Astrocyte (in vitro differentiated cells and primary cell): Measurements from ENCODE around the gene ANKRD36B. TPM values are rescaled to one million over a fixed set of nuclear protein-coding genes. Genes with fewer than 3 reads are reported as not detected.
"Not testable (repeated sequence)": the region's sequence is repeated elsewhere in the genome, so short reads cannot be mapped to it uniquely, and the experiment has no call there.

Experiments used
- DNase-seq: peaks from one replicate; pipeline ENCODE4 v3.0.0-alpha.2; 2010; ENCODE audit warnings: low read depth
- FAIRE-seq: peaks from 2 replicates; lab custom pipeline; 2011; peaks lifted over from hg19 to GRCh38; lab: Jason Lieb, UNC
- H2AFZ ChIP-seq: 2 replicates; pipeline ENCODE4 v1.6.0; 2012; ENCODE audit warnings: low read depth, low read length, inconsistent platforms
- H3K27ac ChIP-seq: 2 replicates; pipeline ENCODE4 v1.5.1; 2011; ENCODE audit warnings: low read depth, low read length, inconsistent platforms
- H3K27me3 ChIP-seq: 2 replicates; pipeline ENCODE4 v1.6.0; 2011; ENCODE audit warnings: low read length, inconsistent platforms; ENCODE audit not compliant: insufficient read depth
- H3K36me3 ChIP-seq: 2 replicates; pipeline ENCODE4 v1.5.1; 2011; ENCODE audit warnings: low read length, inconsistent platforms; ENCODE audit not compliant: insufficient read depth
- H3K4me1 ChIP-seq: 2 replicates; pipeline ENCODE4 v1.5.1; 2011; ENCODE audit warnings: low read length, inconsistent platforms; ENCODE audit not compliant: insufficient read depth
- H3K4me2 ChIP-seq: 2 replicates; pipeline ENCODE4 v1.6.0; 2012; ENCODE audit warnings: low read length, inconsistent platforms
- H3K4me3 ChIP-seq: 2 replicates; pipeline ENCODE4 v1.5.1; 2011; ENCODE audit warnings: low read depth, mild to moderate bottlenecking, low read length, inconsistent platforms; ENCODE audit not compliant: insufficient read depth
- H3K79me2 ChIP-seq: 2 replicates; pipeline ENCODE4 v1.6.0; 2012; ENCODE audit warnings: mild to moderate bottlenecking, low read length, inconsistent platforms; ENCODE audit not compliant: insufficient read depth
- H3K9ac ChIP-seq: 2 replicates; pipeline ENCODE4 v1.6.0; 2012; ENCODE audit warnings: mild to moderate bottlenecking, low read length, inconsistent platforms
- H3K9me3 ChIP-seq: 2 replicates; pipeline ENCODE4 v1.5.1; 2012; ENCODE audit warnings: low read depth, mild to moderate bottlenecking, low read length, inconsistent platforms; ENCODE audit not compliant: insufficient read depth
- H4K20me1 ChIP-seq: 2 replicates; pipeline ENCODE4 v1.6.0; 2012; ENCODE audit warnings: low read length, inconsistent platforms; ENCODE audit not compliant: insufficient read depth
- H3K27ac Mint-ChIP-seq: one replicate; pipeline ENCODE4 v1.8.0; 2021; ENCODE audit warnings: mild to moderate bottlenecking, mixed read lengths; ENCODE audit not compliant: unreplicated experiment
- H3K27me3 Mint-ChIP-seq: one replicate; pipeline ENCODE4 v1.8.0; 2021; ENCODE audit warnings: low read depth, mixed read lengths; ENCODE audit not compliant: unreplicated experiment
- H3K36me3 Mint-ChIP-seq: one replicate; pipeline ENCODE4 v1.8.0; 2021; ENCODE audit warnings: low read depth, mixed read lengths; ENCODE audit not compliant: unreplicated experiment
- H3K4me1 Mint-ChIP-seq: one replicate; pipeline ENCODE4 v1.8.0; 2021; ENCODE audit warnings: low read depth, mixed read lengths; ENCODE audit not compliant: unreplicated experiment
- H3K4me3 Mint-ChIP-seq: one replicate; pipeline ENCODE4 v1.8.0; 2021; ENCODE audit warnings: mild to moderate bottlenecking, moderate library complexity, mixed read lengths; ENCODE audit not compliant: unreplicated experiment
- H3K9me3 Mint-ChIP-seq: one replicate; pipeline ENCODE4 v1.8.0; 2021; ENCODE audit warnings: mild to moderate bottlenecking, mixed read lengths; ENCODE audit not compliant: unreplicated experiment
- total RNA-seq: library from RNA; stranded (reverse); gene quantifications from 2 replicates; pipeline ENCODE4 v1.2.1, GENCODE V29; 2021

ANKRD36B gene
- total RNA-seq, 1 donor from 2014 or later, result 20.0 TPM

- FAIRE-seq, H3K4me1 Mint-ChIP-seq, H3K9me3 ChIP-seq, H3K9me3 Mint-ChIP-seq, H3K36me3 Mint-ChIP-seq, H3K36me3 ChIP-seq, H3K4me1 ChIP-seq, H2AFZ ChIP-seq, H3K27ac ChIP-seq, DNase-seq, H3K27ac Mint-ChIP-seq, H3K79me2 ChIP-seq, H4K20me1 ChIP-seq, H3K27me3 ChIP-seq, H3K4me3 Mint-ChIP-seq, H3K27me3 Mint-ChIP-seq, H3K4me3 ChIP-seq, H3K4me2 ChIP-seq, H3K9ac ChIP-seq: not testable (repeated sequence)
These were observed 16.1 kb upstream of the ANKRD36B start for GRCh38 chr2:97605524-97606339.

DNA sequence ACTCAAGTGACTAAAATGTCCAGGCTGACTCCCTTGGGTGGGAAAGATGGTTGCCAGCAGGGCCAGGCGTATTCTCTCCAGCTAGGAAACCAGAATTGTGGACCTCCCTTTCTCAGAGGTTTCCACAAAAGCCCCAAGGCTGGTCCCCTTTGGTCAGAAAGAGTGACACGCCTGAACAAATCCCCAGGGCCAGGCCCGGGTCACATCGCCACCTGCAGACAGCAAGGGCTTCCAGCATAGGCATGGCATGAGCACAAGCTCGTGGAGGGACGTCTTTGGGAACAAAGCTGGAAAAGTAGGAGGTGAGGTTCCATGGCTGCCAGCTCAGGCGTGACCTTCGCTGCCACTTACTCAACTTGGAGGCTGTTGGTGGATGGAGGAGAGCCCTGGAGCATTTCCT is 15.4 kb upstream of the ANKRD36B start:
- FAIRE-seq, H3K4me3 Mint-ChIP-seq, H3K36me3 Mint-ChIP-seq, H4K20me1 ChIP-seq, H3K27ac Mint-ChIP-seq, H2AFZ ChIP-seq, H3K9ac ChIP-seq, H3K27me3 Mint-ChIP-seq, DNase-seq, H3K9me3 Mint-ChIP-seq, H3K27me3 ChIP-seq, H3K4me2 ChIP-seq, H3K4me1 ChIP-seq, H3K9me3 ChIP-seq, H3K27ac ChIP-seq, H3K4me3 ChIP-seq, H3K79me2 ChIP-seq, H3K4me1 Mint-ChIP-seq, H3K36me3 ChIP-seq: not testable (repeated sequence)

- not testable (repeated sequence) for H3K36me3 ChIP-seq, H3K4me3 Mint-ChIP-seq, FAIRE-seq, H3K9me3 Mint-ChIP-seq, DNase-seq, H3K4me1 Mint-ChIP-seq, H3K27ac ChIP-seq, H4K20me1 ChIP-seq, H3K36me3 Mint-ChIP-seq, H3K27ac Mint-ChIP-seq, H3K4me1 ChIP-seq, H3K9me3 ChIP-seq, H3K4me3 ChIP-seq, H3K27me3 ChIP-seq, H2AFZ ChIP-seq, H3K9ac ChIP-seq, H3K4me2 ChIP-seq, H3K79me2 ChIP-seq
- peaks cover 20% of the 10 kb centered on the region for H3K27me3 Mint-ChIP-seq
These were observed 11.9 kb upstream of the ANKRD36B start for GRCh38 chr2:97601537-97601936.

GRCh38 chr2:97596180-97596579 is 6.5 kb upstream of the ANKRD36B start:
- not testable (repeated sequence) for DNase-seq, H3K79me2 ChIP-seq, H2AFZ ChIP-seq, H4K20me1 ChIP-seq, H3K27me3 ChIP-seq, H3K36me3 Mint-ChIP-seq, H3K4me1 ChIP-seq, H3K27ac ChIP-seq, H3K4me3 ChIP-seq, H3K9ac ChIP-seq, H3K36me3 ChIP-seq, H3K9me3 Mint-ChIP-seq, H3K27ac Mint-ChIP-seq, FAIRE-seq, H3K4me1 Mint-ChIP-seq, H3K4me2 ChIP-seq, H3K4me3 Mint-ChIP-seq, H3K9me3 ChIP-seq
- peaks cover 17% of the 10 kb centered on the region for H3K27me3 Mint-ChIP-seq

DNA sequence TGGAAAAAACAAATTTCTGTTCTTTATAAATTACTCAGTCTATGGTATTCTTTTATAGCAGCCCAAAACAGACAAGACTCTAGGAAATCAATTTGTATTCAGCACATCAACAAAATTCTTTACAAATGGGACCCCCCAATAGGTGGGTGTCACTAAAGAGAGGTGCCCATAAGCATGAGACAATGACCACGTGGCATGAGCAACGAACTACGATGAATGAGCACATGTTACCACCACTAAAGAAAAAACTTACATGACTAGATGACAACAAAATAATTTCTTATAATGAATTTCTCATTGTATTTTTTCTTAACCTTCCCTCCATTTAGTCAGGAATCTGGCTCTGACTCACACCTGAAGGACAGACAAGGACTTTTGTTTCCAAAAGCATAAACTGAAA is 3.8 kb upstream of the ANKRD36B start:
- not testable (repeated sequence) for H3K9me3 ChIP-seq, H3K4me2 ChIP-seq, H3K27ac Mint-ChIP-seq, H3K36me3 Mint-ChIP-seq, H3K4me1 ChIP-seq, H3K9ac ChIP-seq, H3K4me3 Mint-ChIP-seq, H3K27me3 Mint-ChIP-seq, H3K4me1 Mint-ChIP-seq, H3K27ac ChIP-seq, H2AFZ ChIP-seq, H3K27me3 ChIP-seq, H3K4me3 ChIP-seq, H3K9me3 Mint-ChIP-seq, FAIRE-seq, DNase-seq, H4K20me1 ChIP-seq, H3K36me3 ChIP-seq, H3K79me2 ChIP-seq
